ENCODE data around the gene BCR.

Gene BCR

GRCh38 chr22:23200898-23201297, 20.6 kb downstream of the BCR start:
- POLR2A ChIA-PET: no interaction called here
- no peak for TF ChIP-seq CTCF (IDR thresholded peaks at IDR 0.05; ENCODE audit: control extremely low read depth, extremely low read depth, low read depth, missing control alignments)
- CTCF ChIA-PET: interaction anchor here (1.4 to 1.5 kb wide), 2 partner anchors 13 to 81 kb away, joined by 3 to 6 read pairs; no protein-coding TSS in a partner anchor
- no peak for DNase-seq (ENCODE audit: extremely low spot score)

- ChIA-PET POLR2A (no interaction called here), CTCF (interaction anchor here (1.5 to 1.7 kb wide), 2 partner anchors 9 to 96 kb away, joined by 3 to 6 read pairs; no protein-coding TSS in a partner anchor)
- DNase-seq (ENCODE audit: extremely low spot score): no peak
- TF ChIP-seq CTCF (IDR thresholded peaks at IDR 0.05; ENCODE audit: control extremely low read depth, extremely low read depth, low read depth, missing control alignments): no peak
Measured at GRCh38 chr22:23202812-23203451, 22.6 kb downstream of the BCR start.

DNA sequence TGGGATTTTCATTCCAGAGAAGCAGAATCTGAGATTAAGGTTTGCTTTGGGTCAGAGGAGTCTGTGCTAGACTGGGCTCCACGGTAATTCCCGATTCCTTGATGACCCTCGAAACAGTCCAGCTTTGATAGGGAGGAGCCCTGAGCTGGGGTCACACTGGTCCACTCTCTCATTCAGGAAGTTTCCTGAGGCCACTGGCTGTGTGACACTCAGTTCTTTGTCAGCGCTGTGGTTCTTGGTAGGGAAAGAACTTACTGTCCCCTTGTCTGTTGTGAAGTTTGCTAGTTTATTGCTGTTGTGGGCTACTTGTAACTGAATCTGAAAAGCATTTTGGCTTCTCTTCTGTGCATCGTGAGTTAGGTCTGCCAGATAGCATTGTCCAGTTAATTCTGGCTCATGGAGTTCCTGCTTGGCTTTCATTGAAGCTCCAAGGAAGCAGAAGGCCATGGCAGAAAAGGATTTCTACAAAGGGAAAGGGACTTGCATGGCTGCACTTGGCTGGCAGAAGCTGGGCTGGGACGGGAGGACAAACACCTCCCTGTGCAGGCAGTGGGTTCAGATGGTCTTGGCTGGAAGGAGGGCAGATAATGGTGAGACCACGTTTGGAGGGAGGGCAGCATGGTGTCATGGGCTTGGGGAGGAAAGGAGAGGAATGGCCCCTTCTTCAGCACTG, 23.3 kb downstream of the BCR start:
- TF ChIP-seq CTCF (IDR thresholded peaks at IDR 0.05; ENCODE audit: control extremely low read depth, extremely low read depth, low read depth, missing control alignments): no peak
- ChIA-PET CTCF (interaction anchor here (0.8 to 1.7 kb wide), 3 partner anchors 9 to 95 kb away, joined by 3 to 6 read pairs (median 3); no protein-coding TSS in a partner anchor), POLR2A (no interaction called here)
- no peak for DNase-seq (ENCODE audit: extremely low spot score)

GRCh38 chr22:23204125-23204488, 23.8 kb downstream of the BCR start:
- CTCF ChIA-PET: interaction anchor here (0.8 to 1.7 kb wide), 3 partner anchors 10 to 95 kb away, joined by 3 to 6 read pairs (median 3); no protein-coding TSS in a partner anchor
- POLR2A ChIA-PET: no interaction called here
- DNase-seq (ENCODE audit: extremely low spot score): no peak
- no peak for TF ChIP-seq CTCF (IDR thresholded peaks at IDR 0.05; ENCODE audit: control extremely low read depth, extremely low read depth, low read depth, missing control alignments)

GRCh38 chr22:23204541-23205157, 24.3 kb downstream of the BCR start:
- TF ChIP-seq CTCF (IDR thresholded peaks at IDR 0.05; ENCODE audit: control extremely low read depth, extremely low read depth, low read depth, missing control alignments): no peak
- DNase-seq (ENCODE audit: extremely low spot score): no peak
- POLR2A ChIA-PET: no interaction called here
- CTCF ChIA-PET: interaction anchor here (1.7 kb wide), 1 partner anchor 94 kb away, joined by 3 read pairs; no protein-coding TSS in a partner anchor

DNA sequence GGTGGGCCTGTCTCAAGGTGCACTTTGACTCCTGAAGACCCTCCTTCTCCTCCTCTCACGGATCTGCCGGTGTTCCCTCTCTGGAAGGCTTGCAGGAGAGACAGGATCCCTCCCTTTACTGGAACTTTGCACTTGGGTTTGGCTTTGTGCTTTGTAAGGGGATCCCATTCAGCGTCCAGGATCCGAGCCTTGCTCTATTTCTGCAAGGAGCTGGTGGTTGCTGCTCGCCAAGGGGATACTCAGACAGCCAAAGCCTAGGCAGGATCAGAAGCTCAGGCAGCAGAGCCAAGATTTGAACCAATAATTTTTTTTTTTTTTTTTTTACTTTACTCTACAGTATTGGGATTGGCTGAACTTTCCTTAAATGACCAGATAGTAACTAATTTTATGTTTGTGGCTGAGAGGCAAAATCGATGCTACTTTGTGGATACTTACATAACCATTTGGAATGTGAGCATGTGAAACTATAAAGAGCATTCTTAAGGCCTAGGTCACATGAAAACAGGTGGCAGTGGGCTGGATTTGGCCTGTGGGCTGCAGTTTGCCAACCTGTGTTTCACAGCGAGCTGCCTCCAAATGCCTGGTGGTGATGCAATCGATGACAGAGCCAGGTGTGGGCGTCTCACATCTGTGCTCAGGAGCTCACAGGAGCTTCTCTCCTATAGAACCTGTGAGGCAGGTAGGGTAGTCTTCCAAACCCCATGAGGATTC, 25.2 kb downstream of the BCR start:
- ChIA-PET POLR2A (no interaction called here), CTCF (interaction anchor here (0.7 to 1.5 kb wide), 3 partner anchors 17 to 77 kb away, joined by 3 read pairs; no protein-coding TSS in a partner anchor)
- DNase-seq (ENCODE audit: extremely low spot score): no peak
- TF ChIP-seq CTCF (IDR thresholded peaks at IDR 0.05; ENCODE audit: control extremely low read depth, extremely low read depth, low read depth, missing control alignments): no peak

Data from GM10248 (cell line).